SK-N-MC (cell line): ENCODE data around the gene SPOP.

ENCODE experiments used
- EZH2 ChIP-seq: fragments of 200-600 bp; sonication (generic); IDR thresholded peaks from one replicate; pipeline ENCODE4 v1.6.1; 2017; ENCODE audit warnings: antibody characterized with exemption
- FOXP2 ChIP-seq: optimal IDR thresholded peaks from 2 replicates; pipeline ENCODE3; 2011; ENCODE audit warnings: mild to moderate bottlenecking, moderate library complexity; ENCODE audit not compliant: insufficient read depth; ENCODE audit errors: extremely low read length, control extremely low read depth
- POLR2AphosphoS5 ChIP-seq: IDR thresholded peaks from 2 replicates; pipeline ENCODE4 v1.6.1; 2012; ENCODE audit warnings: mild to moderate bottlenecking, low read depth, low read length, borderline replicate concordance

- TF ChIP-seq EZH2 (no peak), POLR2AphosphoS5 (no peak), FOXP2 (no peak)
Measured at GRCh38 chr17:49624896-49625295, 53.0 kb downstream of the SPOP start.
